ENCODE results near the gene CHN1.

CHN1 gene

DNA sequence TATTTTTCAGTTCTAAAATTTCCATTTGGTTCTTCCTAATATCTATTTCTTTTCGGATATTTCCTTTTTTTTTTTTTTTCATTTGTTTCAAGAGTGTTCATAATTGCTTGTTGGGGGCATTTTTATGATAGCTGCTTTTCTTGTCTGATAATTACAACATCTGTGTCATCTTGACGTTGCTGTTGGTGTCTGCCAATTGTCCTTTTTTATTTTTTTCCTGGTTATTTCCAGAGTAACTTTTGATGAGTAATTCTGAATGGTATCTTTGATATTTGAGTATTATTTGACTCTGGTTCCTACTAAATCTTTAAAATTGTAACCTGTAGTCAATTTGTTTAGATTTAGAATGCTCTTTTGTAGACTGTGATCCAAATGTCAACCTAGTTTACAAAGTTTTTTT lies 189.7 kb downstream of the CHN1 start:
- no peak for DNase-seq

DNA sequence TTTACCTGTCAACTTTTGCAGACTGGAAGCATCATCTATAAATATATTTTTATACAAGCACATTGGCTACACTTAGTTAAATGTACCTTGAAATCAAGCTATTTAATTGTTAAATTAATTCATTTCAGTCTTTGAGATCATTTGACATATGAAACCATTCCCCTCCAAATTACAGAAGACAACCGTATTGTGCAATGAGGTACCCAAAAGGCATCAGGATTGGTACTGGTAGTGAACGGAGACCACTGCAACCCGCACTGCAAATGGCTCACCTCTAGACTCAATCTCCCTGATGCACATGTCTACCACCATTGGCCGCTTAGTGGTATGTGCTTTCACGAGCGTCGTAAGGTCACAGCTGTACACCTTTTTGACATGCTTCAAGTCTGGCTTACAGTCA lies 193.1 kb downstream of the CHN1 start:
- no peak for DNase-seq

DNA sequence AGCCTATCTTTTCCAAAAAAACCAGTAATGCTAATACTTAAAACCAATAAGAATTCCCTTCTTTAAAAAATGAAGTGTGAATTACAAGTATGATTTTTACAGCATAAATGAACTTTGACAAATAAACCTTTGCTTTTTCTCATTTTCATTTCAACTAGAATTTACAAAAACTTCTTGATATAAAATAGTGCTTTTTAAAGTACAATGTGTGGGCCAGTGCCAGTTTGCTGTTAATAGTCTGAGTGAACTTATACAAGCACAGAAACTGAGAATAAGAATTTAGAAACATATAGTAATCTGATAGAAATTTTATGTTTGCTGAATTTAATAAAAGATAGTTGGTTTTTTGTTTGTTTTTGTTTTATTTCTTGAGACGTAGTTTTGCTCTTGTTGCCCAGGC lies 197.2 kb downstream of the CHN1 start:
- no peak for DNase-seq

DNA sequence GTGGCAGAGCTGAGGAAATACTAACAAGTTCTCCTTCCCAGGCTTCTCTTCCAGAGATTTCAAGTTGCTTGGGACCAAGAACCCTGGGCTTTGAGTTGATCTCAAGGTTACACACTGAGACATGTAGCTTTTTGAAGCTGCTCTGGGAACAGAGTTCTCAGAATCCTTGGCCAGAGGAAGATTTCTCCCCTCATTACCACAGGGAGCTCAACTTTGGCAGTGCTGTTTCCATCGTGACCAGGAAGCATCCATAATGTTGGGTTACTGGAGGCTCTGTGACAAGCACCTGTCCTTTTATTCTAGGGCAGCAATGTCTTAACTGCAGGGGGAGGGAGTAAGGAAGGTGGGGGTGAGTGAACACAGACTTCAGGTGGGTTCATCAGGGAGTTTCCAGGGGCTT lies 199.4 kb downstream of the CHN1 start:
- DNase-seq: no peak

DNA sequence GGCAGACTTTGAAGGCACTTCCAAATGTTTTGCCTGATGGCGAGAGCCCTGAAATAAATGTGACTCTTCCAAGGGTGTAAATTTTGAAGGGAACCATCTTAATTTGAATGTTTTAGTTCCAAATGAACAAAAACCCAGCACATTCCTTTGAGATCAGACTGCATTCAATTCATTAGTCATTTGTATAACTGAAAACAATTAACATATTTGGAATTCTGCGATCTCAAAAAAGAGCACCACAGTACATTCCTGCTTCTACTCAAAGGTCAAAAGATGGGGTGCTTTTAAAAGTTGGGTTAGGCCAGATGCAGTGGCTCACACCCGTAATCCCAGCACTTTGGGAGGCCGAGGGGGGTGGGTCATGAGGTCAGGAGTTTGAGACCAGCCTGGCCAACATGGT lies 202.7 kb downstream of the CHN1 start:
- DNase-seq: no peak

DNA sequence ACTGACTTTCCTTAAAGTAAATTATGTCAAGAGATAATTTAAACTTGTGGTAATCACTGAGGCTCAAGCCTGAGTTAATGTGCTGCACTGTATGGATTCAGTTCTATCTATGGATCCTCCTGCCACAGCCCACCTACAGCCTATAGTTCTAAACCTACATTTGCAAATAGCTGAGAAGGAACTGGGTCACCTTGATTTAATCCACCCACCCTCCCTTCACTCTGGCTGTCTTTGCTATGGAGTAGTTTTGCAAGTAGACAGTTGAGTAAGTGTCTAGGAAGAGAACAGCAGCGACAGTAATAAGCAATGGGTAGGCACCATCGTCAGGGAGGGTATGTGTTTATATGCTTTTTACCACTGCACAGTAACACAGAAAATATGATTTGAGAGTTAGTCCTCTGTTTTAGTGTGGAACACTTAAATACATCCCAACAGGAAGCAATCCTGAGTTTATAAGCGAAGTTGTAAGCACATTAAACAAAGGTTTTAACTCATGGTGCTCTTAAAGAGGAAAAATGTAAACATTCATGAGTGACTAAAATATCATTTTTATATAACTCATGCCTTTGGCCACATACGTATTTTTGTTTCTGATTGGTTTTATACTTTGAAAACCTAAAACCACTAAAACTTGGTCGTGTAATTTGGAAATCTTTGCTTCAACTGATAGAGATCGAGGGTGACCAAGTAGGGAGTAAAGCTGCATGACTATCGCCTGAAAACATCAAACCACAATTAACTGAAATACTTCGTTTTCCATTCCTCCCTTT lies 204.6 kb downstream of the CHN1 start:
- no peak for DNase-seq

DNA sequence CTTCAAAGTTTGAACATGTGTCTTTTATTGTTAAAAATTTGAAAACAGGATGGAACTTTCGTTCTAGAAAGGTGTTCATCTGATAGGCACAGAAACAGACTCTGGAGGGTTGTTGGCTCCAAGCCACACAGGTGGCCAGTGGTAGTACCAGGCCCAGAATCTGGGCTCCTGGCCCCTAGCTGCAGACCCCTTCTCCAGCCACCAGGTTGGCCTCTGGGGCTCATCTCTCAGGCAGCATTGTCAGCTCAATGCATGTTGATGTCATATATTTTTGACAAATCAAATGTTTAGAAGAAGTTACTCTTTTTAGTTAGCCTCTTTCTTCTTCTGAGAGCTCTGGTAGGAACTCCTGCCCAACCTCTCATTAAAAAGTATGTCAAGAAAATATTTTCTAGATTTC lies 206.4 kb downstream of the CHN1 start:
- no peak for DNase-seq

DNA sequence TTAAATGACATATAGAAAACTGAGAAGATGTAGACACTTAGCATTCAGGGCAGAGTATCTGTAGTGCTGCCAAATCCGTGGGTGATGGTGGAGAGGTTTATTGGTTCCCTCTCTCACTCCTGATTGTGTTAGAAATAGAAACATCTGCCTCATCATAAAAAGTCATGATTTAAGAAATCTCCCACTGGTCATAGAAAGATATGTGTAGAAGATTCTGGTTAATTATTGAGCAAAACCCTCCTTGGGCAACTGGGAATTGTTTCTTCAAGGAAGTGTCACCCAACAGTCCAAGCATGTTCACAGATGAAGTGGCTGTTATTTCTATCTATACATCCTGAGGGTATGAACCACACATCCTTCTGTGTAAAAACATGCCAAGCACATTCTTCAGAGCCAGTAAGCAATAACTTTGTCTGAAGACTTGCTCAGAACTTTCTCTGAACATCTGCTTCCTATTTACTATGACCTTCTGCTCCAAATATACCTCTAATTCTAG lies 207.4 kb downstream of the CHN1 start:
- no peak for DNase-seq

DNA sequence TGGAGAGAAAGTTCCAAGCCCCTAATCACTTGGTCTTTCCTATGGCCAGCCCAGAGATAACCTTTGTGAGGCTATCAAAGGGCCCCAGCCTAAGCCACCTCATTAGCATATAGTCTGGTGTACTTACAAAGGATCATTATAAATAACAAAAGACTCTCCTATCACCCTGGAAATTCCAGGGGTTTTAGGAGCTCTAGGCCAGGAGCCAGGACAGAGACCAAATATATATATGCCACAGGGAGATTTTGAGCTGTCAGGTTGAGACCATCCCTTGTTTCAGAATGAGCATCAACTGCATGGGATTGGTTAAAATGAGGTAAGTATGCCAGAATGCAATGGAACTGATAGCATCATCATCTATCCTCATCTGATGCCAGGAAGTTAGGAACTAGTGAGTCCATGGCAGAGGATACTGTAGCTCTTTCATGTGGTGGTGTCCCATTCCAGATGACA lies 208.8 kb downstream of the CHN1 start:
- no peak for DNase-seq

DNA sequence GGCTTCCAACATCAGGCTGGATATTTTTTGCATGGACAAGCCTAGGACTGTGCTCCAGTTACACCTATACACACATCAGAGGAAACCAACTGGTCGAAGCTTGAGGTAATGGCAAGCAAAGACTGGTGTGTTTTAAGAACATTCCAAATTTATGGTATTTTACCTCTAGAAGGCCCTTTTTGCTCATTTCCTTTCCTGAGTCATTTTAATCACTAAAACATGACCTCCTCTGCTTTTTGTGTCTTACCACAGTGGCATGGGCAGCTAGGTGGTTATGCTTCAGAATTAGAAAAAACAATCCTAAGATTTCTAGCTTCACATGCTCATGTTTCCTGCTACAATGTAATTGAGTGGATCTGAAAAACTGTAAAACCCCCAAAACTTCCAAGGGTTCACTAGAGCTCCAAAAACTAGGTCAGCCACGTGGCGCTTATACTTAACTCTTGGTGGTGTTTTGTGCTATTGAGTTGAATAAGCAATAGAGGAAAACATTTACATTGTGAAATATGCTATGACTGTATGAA lies 210.3 kb downstream of the CHN1 start:
- no peak for DNase-seq

DNA sequence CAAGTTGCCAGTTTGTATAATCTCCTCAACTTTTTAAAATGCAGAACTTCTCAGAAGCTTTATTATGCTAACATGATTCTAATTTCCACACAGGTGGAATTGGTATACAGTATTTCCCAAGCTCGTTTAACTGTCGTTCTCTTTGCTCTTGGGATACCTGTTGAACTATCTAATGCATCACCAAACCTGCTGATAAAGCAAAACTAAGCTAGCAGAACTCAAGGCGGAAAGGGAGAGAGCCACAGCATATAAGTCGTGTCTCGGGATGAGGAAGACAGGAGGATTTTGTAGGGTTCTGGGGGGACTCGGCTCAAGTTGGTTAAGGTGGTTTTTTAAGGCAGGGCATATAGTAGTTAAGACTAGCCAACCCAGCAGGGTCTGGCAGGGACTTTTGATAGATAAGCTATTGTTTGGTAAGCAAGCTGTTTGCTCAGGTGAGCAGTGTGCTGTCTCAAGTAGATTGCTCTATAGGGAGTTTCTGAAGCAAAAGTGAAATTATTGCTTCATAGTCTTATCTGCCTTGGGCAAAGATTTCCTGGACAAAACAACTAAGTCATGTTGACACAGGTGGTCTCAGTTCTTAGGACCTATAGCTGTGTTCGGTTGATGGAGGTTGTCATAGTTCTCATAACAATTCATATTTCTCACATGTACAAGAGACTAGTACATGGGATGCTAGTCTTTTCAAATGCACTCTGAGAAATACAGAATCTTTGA lies 212.7 kb downstream of the CHN1 start:
- DNase-seq: no peak

DNA sequence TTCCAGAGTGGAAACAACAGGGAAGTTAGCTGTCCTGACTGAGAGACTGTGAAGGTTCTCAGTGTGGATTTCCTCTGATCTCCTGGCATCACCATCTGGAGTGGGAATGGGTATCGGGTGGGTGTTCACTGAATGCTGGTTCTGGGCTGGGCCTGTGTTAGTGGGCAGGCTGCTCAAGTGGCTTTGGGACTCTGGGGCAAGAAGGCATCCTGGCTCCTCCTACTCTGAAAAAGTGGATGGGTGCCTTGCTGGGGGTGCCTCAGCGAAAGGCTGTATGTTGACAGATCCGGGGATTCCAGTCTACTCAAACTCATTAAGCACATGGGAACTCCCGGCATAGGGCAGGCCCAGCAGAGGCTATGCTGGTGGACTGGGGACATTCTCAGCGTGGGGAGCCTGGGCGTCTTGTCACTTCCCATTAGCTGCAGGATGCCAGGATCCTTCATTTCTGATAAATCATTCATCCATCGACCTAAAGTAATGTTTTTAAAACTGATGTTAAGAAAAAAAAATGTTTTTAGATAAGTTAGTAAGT lies 213.4 kb downstream of the CHN1 start:
- no peak for DNase-seq

DNA sequence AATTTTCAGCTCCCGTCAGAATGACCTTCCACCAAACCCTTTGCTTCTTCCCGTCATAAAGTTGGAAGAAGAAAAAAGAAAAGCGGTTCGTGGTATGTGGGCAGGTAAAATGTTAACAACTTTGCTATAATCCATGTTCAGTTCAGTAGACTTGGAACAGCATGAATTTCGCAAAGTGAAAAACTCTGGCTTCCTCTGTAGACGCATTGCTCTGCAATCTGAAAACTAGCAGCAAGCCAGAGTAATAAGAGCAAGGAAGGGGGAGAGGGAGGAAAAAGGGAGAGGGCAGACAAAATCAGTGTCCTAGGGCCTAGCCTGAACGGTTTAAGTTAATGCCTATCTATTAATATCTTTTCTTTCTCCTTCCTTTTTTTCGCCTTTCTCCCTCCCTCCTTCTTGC lies 214.2 kb downstream of the CHN1 start:
- no peak for DNase-seq

DNA sequence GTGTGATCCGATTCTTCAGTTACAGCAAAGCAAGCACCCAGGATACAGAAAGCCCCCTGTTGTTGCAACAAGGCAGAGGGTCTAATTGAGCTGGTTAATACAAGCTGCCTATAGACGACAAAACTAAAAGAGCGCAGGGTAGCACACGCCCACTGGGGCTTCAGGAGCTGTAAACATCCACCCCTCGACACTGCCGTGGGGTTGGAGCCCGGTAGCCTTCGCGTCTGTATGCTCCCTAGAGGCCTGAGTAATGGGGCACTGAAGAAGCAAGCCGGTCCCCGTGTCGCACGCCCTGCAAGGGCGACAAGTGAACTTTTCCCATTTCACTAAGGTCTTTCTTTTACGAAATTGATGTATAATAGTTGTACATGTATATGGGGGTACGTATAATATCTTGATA lies 216.2 kb downstream of the CHN1 start:
- DNase-seq: no peak

DNA sequence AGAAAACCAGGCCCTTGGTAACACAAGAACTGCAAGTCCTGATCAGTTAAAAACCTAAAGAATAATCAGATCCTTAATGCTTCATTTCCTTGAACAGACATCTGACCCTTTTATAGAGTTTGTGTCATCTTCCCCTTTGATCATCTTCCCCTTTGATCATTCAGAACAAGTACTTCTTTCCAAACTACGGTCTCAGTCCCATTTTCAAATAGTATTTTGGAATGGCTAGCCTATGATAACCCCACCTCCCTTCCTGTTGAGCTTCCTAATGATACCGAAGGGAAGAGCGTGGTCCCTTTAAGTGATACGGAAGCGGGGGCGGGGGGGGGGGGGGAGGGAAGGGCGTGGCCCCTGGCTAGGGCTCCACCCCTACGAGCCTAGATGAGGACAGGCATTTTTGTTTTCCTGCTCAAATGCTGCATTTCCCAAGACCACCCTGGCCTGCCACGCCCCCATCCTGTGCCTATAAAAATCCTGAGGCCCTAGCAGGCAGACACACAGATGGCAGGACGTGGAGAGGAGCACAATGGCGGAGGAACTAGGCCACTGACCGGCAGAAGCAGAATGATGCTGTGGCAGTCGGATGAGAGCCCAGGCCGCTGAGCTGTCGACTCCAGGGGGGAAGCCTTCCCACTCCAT lies 216.8 kb downstream of the CHN1 start:
- DNase-seq: no peak

DNA sequence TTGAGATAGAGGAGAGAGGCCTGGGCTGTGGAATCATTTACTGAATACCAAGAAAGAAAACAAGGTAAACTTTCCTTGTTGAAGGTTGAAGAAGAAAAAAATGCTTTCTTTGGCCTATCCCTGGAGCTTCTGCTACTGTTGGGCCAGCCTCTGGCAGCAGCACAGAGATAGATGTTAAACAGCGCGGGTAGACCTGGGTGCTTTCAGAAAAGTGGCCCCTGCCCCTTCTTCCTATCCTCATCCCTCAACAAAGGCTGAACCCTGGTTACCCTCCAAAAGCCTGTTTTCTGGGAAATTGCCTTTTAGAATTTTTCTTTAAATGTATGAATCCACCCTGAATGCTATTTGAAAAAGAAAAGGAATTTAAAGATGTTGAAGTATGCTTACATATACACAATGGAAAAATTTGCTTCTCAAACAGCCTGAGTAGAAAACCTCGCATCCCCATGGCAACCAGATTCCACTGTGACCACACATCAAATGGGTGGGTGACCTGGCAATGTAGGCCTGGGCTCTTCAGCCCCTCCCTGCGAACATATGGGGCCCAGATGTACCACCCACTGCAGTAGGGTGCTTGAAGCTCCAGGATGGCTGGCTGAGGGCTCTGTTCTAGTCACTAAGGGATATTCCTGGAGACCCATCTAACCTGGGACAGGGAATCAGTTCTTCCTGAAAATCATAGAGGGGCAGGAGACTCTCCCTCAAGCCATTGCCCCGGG lies 217.5 kb downstream of the CHN1 start:
- DNase-seq: no peak

DNA sequence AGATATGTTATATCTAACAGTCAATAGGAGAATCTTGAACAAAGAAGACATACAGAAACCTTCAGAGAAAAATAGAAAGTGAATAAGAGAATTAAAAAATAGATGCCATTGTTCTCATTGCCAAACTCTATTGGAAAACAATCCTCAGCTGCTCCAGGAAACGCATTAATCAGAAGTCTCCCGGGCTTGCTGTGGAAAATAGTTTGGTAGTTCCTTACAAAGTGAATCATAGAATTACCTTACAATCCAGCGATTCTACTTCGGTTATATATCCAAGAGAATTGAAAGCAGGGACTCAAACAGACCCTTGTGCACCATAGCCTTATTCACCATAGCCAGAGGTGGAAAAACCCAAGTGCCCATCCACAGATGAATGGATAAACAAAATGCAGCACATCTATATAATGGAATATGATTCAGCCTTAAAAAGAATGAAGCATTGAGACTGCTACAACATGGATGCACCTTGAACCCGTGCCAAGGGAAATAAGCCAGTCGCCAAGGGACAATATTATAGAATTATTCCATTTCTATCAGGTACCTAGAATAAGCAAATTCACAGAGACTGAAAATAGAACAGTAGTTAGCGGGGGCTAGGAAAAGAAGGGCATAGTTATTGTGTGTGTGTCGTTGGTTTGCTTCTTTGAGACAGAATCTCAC lies 219.0 kb downstream of the CHN1 start:
- no peak for DNase-seq

DNA sequence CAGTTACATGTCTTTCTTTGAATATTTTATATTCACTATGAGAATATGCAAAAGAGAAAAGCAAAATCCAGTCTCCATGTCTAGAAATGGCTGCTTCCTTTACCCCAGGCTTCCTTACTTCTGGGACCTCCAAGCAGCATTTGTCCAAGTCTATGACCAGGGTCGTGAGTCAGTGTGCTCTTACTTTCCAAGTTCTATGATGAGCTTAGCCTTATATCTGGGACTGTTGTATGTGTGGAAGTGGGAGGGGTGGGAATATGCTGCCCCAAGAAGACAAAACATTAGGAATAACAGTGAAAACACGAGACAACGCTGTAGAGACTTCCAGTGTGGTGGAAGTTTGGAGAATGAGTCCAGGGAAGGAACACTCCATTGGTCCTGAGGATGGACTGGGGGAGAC lies 219.7 kb downstream of the CHN1 start:
- no peak for DNase-seq

DNA sequence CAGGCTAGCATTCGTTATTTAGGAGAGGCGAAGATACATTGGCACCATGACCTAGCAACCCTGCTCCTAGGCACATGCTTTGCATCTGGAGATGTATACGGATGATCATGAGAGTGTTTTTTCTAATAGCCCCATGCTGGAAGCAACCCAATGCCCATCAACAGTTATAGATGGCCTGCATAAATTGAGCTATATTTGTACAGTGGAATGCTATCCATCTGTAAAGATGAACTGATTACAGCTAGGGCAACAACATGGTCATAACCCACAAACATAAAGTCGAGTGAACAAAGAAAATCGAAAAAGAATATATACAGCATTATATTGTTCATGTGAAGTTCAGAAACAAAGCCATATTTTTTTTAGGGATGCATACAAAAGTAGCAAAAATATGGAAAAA lies 220.3 kb downstream of the CHN1 start:
- DNase-seq: no peak

DNA sequence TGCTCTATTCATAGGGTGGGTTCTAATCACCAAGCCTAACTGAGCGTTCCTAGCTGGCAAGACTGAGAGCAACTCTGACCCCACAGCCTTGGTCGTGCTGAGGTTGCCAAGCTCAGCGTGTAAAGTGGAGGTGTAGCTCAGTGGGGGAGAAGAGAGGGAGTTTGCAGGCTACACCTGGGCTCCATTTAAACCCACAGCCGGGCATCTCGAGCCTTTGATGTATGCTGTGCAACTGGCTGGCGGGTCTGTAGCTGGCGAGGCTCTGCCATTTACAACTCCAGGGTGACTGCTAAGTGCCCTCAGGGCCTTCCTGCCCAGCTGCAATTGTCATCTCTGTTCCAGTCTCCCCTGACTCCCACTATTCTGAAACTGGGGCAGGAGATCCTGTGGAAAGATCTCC lies 220.9 kb downstream of the CHN1 start:
- DNase-seq: no peak

DNA sequence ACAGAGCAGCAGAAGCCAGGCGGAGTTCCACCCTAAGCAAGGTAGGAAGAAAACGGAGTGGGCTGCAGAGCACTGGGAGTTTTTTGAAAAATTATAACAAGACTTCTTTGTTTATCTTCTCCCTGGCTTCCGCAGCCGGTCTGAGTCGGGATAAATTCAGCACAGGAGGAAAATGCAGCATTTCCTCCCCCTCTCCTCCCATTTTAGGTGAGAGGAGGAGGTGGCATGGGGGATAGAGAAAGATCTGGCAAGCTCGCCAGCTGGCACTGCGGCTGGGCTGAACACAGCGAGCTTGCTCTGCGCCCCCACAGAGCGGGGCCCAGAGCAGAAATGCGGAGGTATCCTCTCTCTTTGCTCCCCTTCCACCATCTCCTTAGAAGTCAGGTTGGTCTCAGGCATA lies 223.2 kb downstream of the CHN1 start:
- DNase-seq: no peak

DNA sequence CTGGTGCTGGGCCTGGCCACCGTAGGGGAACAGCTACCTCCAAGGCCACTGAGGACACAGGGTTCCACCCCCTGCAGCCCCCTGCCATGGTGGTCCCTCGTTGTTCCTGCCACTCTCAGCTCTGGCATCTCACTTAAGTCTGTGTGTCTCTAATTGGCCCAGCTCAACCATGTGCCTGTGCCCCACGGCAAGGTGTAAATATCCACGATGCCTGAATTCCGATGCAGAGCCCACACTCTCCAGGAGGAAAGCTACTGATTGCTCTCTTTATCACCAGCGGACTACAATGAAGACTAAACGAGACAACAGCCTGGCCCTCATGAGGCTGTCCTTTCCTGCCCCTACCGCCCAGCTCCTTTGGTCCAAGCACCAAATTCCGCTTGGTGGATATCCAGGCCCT lies 223.9 kb downstream of the CHN1 start:
- DNase-seq: no peak

All from NCI-H2029 treated with DMSO at 0.1 percent for 48 hours (cell line).